CD4-positive, alpha-beta T cell treated with Interleukin-4 for 4 hours (primary cell): ENCODE measurements around the gene SOX18.

Source experiments
- DNase-seq: peaks from one replicate; pipeline ENCODE4 v3.0.0-alpha.2; 2020

SOX18 gene

GRCh38 chr20:64067733-64068307 lies 18.4 kb upstream of the SOX18 start:
- DNase-seq: no peak

- DNase-seq: no peak
These were observed 17.7 kb upstream of the SOX18 start for GRCh38 chr20:64067005-64067632.

GRCh38 chr20:64065974-64066343 lies 16.5 kb upstream of the SOX18 start:
- DNase-seq: peak; percentile 73

- no peak for DNase-seq
These were observed 15.9 kb upstream of the SOX18 start for GRCh38 chr20:64065062-64065973.

- no peak for DNase-seq
These were observed 14.8 kb upstream of the SOX18 start for GRCh38 chr20:64064145-64064698.

- DNase-seq: no peak
These were observed 14.1 kb upstream of the SOX18 start for GRCh38 chr20:64063389-64064144.

- peak; percentile 93 for DNase-seq
These were observed 13.4 kb upstream of the SOX18 start, which contains the start of gene TCEA2 for GRCh38 chr20:64062596-64063388. TSS of gene TCEA2 (plus strand) at chr20:64063198. CDS start at chr20:64063313, 115 bp downstream.

- DNase-seq: no peak
These were observed 12.8 kb upstream of the SOX18 start for GRCh38 chr20:64062276-64062595.

GRCh38 chr20:64058536-64058935 lies 9.1 kb upstream of the SOX18 start:
- DNase-seq: no peak

GRCh38 chr20:64057628-64058498 lies 8.4 kb upstream of the SOX18 start:
- DNase-seq: peak; percentile 65

GRCh38 chr20:64056889-64057627 lies 7.6 kb upstream of the SOX18 start:
- no peak for DNase-seq

- no peak for DNase-seq
These were observed 7.1 kb upstream of the SOX18 start for GRCh38 chr20:64056639-64056888.

- no peak for DNase-seq
These were observed 6.6 kb upstream of the SOX18 start for GRCh38 chr20:64055893-64056638.

GRCh38 chr20:64055396-64055892 lies 6.0 kb upstream of the SOX18 start:
- no peak for DNase-seq

GRCh38 chr20:64053841-64054661 lies 4.6 kb upstream of the SOX18 start:
- no peak for DNase-seq

GRCh38 chr20:64052987-64053840 lies 3.8 kb upstream of the SOX18 start:
- DNase-seq: no peak

GRCh38 chr20:64052326-64052722 lies 2.9 kb upstream of the SOX18 start:
- no peak for DNase-seq
